T-helper 2 cell treated with Interferon-gamma antibody and Interleukin-4, amounts not matched to agents 5 μg/mL and 100 μg/mL, for 36 hours (primary cell): ENCODE results near the gene DOCK3.
"Not testable (repeated sequence)": the region's sequence is repeated elsewhere in the genome, so short reads cannot be mapped to it uniquely, and the experiment has no call there.

ENCODE experiments used
- DNase-seq: peaks from one replicate; pipeline ENCODE4 v3.0.0; 2021; ENCODE audit warnings: low spot score
- H3K27ac Mint-ChIP-seq: one replicate; pipeline ENCODE4 v1.8.0; 2021; ENCODE audit warnings: mild to moderate bottlenecking, mixed read lengths
- H3K27me3 Mint-ChIP-seq: one replicate; pipeline ENCODE4 v1.8.0; 2021; ENCODE audit warnings: low read depth, mixed read lengths
- H3K36me3 Mint-ChIP-seq: one replicate; pipeline ENCODE4 v1.8.0; 2021; ENCODE audit warnings: low read depth, mixed read lengths
- H3K4me1 Mint-ChIP-seq: one replicate; pipeline ENCODE4 v1.8.0; 2021; ENCODE audit warnings: low read depth, mixed read lengths
- H3K4me3 Mint-ChIP-seq: one replicate; pipeline ENCODE4 v1.8.0; 2022; ENCODE audit warnings: mild to moderate bottlenecking, moderate library complexity, mixed read lengths
- H3K9me3 Mint-ChIP-seq: one replicate; pipeline ENCODE4 v1.8.0; 2021; ENCODE audit warnings: mixed read lengths

The DOCK3 gene

GRCh38 chr3:51083490-51083889, 408.8 kb downstream of the DOCK3 start:
- Mint-ChIP-seq H3K4me3 (no peak overlapping the region), H3K9me3 (peaks cover 30% of the 10 kb centered on the region), H3K4me1 (no peaks in the 10 kb centered on the region), H3K27ac (no peak overlapping the region), H3K36me3 (no peaks in the 10 kb centered on the region), H3K27me3 (no peaks in the 10 kb centered on the region)
- no peak for DNase-seq

DNA sequence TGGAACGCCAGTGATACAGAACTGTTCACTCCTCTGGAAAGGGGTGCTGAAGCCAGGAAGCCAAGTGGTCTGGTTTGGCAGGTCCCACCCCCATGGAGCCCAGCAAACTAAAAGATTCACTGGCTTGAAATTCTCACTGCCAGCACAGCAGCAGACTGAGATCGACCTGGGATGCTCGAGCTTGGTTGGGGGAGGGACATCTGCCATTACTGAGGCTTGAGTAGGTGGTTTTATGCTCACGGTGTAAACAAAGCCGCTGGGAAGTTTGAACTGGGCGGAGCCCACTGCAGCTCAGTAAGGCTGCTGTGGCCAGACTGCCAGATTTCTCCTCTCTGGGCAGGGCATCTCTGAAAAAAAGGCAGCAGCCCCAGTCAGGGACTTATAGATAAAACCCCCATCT, 417.4 kb downstream of the DOCK3 start:
- H3K9me3 Mint-ChIP-seq, H3K36me3 Mint-ChIP-seq, H3K4me3 Mint-ChIP-seq, DNase-seq, H3K27me3 Mint-ChIP-seq, H3K27ac Mint-ChIP-seq, H3K4me1 Mint-ChIP-seq: not testable (repeated sequence)

DNA sequence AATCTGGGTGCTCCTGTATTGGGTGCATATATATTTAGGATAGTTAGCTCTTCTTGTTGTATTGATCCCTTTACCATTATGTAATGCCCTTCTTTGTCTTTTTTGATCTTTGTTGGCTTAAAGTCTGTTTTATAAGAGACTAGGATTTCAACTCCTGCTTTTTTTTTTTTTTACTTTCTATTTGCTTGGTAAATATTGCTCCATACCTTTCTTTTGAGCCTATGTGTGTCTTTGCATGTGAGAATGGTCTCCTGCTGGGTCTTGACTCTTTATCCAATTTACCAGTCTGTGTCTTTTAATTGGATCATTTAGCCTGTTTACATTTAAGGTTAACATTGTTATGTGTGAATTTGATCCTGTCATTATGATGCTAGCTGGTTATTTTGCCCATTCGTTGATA, 420.1 kb downstream of the DOCK3 start:
- H3K27me3 Mint-ChIP-seq, H3K36me3 Mint-ChIP-seq, H3K9me3 Mint-ChIP-seq, DNase-seq, H3K27ac Mint-ChIP-seq, H3K4me3 Mint-ChIP-seq, H3K4me1 Mint-ChIP-seq: not testable (repeated sequence)

- Mint-ChIP-seq H3K36me3 (no peaks in the 10 kb centered on the region), H3K4me1 (peaks cover 3% of the 10 kb centered on the region), H3K4me3 (no peak overlapping the region), H3K27ac (no peak overlapping the region), H3K9me3 (no peaks in the 10 kb centered on the region), H3K27me3 (peaks cover 2% of the 10 kb centered on the region)
- no peak for DNase-seq
Measured at GRCh38 chr3:51099794-51100535, 425.2 kb downstream of the DOCK3 start.

- no peak overlapping the region for H3K4me3 Mint-ChIP-seq
Measured at GRCh38 chr3:51100536-51100851, 425.8 kb downstream of the DOCK3 start.

DNA sequence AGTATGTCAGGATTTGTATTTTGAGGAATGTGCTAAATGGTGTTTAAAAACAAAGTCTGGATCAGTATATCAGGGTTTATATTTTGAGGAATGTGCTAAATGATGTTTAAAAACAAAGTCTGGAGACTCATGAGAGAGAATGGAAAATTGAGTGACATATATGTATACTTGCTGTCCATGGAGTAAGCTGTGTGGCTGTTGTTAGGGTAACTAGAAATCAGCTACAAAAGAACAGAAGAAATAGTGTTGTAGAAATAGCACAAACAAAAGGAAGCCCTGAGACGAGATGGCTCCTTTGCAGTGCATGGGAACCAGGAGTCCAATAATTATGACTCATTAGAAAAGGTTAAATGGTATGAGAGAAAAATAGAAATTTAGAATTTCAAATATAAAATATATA, 427.7 kb downstream of the DOCK3 start:
- H3K27ac Mint-ChIP-seq: no peak overlapping the region
- H3K9me3 Mint-ChIP-seq: peaks cover 8% of the 10 kb centered on the region
- no peak for DNase-seq
- peaks cover 3% of the 10 kb centered on the region for H3K4me1 Mint-ChIP-seq
- H3K4me3 Mint-ChIP-seq: no peak overlapping the region
- no peaks in the 10 kb centered on the region for H3K27me3 Mint-ChIP-seq
- no peaks in the 10 kb centered on the region for H3K36me3 Mint-ChIP-seq

More at GRCh38 chr3:51100536-51100851, 425.8 kb downstream of the DOCK3 start:
- H3K27me3 Mint-ChIP-seq: peaks cover 2% of the 10 kb centered on the region
- H3K9me3 Mint-ChIP-seq: no peaks in the 10 kb centered on the region
- DNase-seq: no peak
- no peak overlapping the region for H3K27ac Mint-ChIP-seq
- H3K36me3 Mint-ChIP-seq: no peaks in the 10 kb centered on the region
- H3K4me1 Mint-ChIP-seq: peaks cover 3% of the 10 kb centered on the region

GRCh38 chr3:51106242-51106876, 431.6 kb downstream of the DOCK3 start:
- Mint-ChIP-seq H3K27ac (no peak overlapping the region), H3K4me1 (no peaks in the 10 kb centered on the region), H3K36me3 (no peaks in the 10 kb centered on the region), H3K4me3 (no peak overlapping the region), H3K9me3 (peaks cover 24% of the 10 kb centered on the region), H3K27me3 (peaks cover 6% of the 10 kb centered on the region)
- no peak for DNase-seq

DNA sequence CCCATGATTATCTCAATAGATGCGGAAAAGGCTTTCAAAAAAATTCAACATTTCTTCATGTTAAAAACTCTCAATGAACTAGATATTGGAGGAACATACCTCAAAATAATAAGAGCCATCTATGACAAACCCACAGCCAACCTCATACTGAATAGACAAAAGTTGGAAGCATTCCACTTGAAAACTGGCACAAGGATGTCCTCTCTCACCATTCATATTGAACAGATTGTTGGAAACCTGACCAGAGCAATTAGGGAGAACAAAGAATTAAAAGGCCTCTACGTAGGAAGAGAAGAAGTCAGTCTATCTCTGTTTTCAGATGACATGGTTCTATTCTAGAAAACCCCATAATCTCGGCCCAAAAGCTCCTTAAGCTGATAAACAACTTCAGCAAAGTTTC, 435.9 kb downstream of the DOCK3 start:
- H3K27me3 Mint-ChIP-seq: peaks cover 6% of the 10 kb centered on the region
- no peak overlapping the region for H3K27ac Mint-ChIP-seq
- H3K4me3 Mint-ChIP-seq: no peak overlapping the region
- DNase-seq: no peak
- no peaks in the 10 kb centered on the region for H3K36me3 Mint-ChIP-seq
- no peaks in the 10 kb centered on the region for H3K4me1 Mint-ChIP-seq
- H3K9me3 Mint-ChIP-seq: peaks cover 31% of the 10 kb centered on the region

GRCh38 chr3:51122944-51123343, 448.2 kb downstream of the DOCK3 start:
- H3K36me3 Mint-ChIP-seq: no peaks in the 10 kb centered on the region
- H3K4me1 Mint-ChIP-seq: no peaks in the 10 kb centered on the region
- H3K4me3 Mint-ChIP-seq: no peak overlapping the region
- H3K27ac Mint-ChIP-seq: no peak overlapping the region
- H3K9me3 Mint-ChIP-seq: no peaks in the 10 kb centered on the region
- DNase-seq: no peak
- no peaks in the 10 kb centered on the region for H3K27me3 Mint-ChIP-seq

DNA sequence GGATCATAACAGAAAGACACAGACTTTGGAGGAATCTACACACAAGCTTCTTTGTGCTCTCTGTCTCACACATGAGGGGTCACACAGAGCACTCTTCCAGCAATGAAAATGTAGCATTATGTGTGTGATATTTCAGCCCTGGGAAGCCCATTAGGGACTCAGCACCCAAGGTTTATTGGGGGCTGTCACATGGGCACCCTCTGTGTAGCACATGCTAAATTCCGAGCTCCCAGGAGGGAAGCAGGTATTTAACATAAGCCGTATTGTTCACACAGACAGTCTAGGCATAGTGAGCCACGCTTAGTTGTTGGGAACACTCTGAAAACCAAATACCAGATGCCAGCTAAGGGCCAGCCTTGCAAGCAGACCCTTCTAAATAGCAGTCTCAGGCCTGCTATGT, 448.8 kb downstream of the DOCK3 start:
- H3K36me3 Mint-ChIP-seq: no peaks in the 10 kb centered on the region
- H3K27me3 Mint-ChIP-seq: no peaks in the 10 kb centered on the region
- no peaks in the 10 kb centered on the region for H3K4me1 Mint-ChIP-seq
- H3K27ac Mint-ChIP-seq: no peak overlapping the region
- H3K9me3 Mint-ChIP-seq: no peaks in the 10 kb centered on the region
- no peak overlapping the region for H3K4me3 Mint-ChIP-seq
- DNase-seq: no peak

DNA sequence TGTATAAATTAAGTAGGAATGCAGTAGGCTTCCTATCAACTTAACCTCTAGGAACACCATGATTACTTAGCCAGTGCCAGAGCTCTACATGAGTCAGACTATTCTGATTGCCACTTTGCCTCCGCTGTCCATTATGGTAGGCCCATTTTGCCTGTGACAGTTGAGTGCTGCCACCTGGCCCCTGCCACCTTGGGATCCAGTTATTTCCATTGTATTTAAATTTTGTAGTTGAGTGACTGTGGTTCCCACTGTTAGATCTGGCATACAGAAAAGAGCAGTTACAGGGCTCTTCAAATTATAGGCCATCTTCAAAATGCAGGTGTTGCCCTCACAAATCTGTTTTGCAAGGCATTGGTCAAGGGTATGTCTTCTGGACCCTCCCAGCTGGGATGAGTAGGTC, 456.9 kb downstream of the DOCK3 start:
- H3K27ac Mint-ChIP-seq, H3K27me3 Mint-ChIP-seq, H3K36me3 Mint-ChIP-seq, H3K4me1 Mint-ChIP-seq, DNase-seq, H3K4me3 Mint-ChIP-seq: not testable (repeated sequence)
- H3K9me3 Mint-ChIP-seq: peaks cover 19% of the 10 kb centered on the region

DNA sequence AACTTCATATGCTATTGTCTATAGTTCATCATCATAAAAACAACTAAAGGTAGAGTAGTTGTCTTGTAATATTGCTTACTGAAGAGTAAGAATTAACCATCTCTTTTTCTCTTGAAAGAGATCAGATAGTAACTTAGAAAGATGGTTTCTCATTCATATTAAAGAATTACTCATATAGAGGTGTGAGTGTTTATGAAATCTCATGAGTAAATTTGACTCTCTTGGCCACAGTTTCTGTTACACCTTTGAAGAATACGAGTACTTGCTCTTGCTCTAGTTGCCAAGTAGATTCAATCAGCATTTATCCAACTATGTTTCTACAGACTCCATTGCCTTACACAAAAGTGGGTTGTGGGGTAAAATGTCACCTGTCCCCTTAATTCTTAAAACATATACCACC, 463.0 kb downstream of the DOCK3 start:
- Mint-ChIP-seq H3K9me3 (peaks cover 4% of the 10 kb centered on the region), H3K36me3 (no peaks in the 10 kb centered on the region), H3K27me3 (no peaks in the 10 kb centered on the region), H3K4me3 (no peak overlapping the region), H3K27ac (no peak overlapping the region), H3K4me1 (no peaks in the 10 kb centered on the region)
- no peak for DNase-seq

DNA sequence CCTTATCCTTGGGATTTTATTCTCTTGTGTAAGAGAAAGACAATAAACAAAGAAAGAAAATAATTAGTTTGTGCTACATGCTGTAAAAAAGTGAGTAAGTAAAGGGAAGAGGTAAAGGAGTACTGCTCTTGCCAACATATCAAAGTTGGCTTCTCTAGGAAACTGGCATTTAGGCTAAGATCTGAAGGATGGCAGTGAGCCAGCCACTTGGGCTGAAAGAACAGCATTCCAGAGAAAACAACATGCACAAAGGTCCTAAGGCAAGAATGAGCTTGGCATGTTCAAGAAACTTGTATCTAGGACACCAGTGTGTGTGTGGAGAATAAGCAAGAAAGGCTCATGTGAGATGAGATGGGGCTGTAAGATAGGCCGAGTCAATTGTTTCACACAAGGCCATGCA, 464.9 kb downstream of the DOCK3 start:
- Mint-ChIP-seq H3K4me3 (no peak overlapping the region), H3K9me3 (no peaks in the 10 kb centered on the region), H3K27me3 (no peaks in the 10 kb centered on the region), H3K27ac (no peak overlapping the region), H3K36me3 (no peaks in the 10 kb centered on the region), H3K4me1 (no peaks in the 10 kb centered on the region)
- no peak for DNase-seq

DNA sequence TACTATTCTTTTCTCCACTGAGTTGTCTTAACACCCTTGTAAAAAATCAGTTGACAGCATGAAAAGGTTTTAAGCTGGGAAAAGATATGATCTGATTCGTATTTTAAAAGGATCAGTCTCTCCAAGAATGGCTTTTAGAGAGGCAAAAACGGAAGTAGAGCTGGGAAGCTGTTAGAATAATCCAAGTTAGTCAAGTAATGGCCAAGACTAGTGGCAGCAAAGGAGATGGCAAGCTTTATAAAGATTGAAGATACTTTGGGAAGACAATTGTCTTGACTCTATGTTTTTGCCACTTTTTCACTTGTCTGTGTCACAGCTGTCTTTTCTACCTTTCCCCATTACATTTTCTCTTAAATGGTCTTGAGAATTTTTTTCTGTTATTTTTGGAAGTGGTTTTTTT, 466.8 kb downstream of the DOCK3 start:
- H3K9me3 Mint-ChIP-seq: no peaks in the 10 kb centered on the region
- DNase-seq: no peak
- no peaks in the 10 kb centered on the region for H3K4me1 Mint-ChIP-seq
- H3K27ac Mint-ChIP-seq: no peak overlapping the region
- no peaks in the 10 kb centered on the region for H3K36me3 Mint-ChIP-seq
- no peak overlapping the region for H3K4me3 Mint-ChIP-seq
- no peaks in the 10 kb centered on the region for H3K27me3 Mint-ChIP-seq
